ENCODE measurements around the gene DPM1.

- TF ChIP-seq CTCF (IDR thresholded peaks at IDR 0.05) (no peak), EP300 (IDR thresholded peaks at IDR 0.05; ENCODE audit: low read depth) (no peak), POLR2A (IDR thresholded peaks at IDR 0.05) (no peak), POLR2AphosphoS5 (IDR thresholded peaks at IDR 0.05) (no peak)
Observed at GRCh38 chr20:51003753-51004152, 45.4 kb upstream of the DPM1 start.
